ENCODE measurements around the gene SLC22A13.

SLC22A13 gene

DNA sequence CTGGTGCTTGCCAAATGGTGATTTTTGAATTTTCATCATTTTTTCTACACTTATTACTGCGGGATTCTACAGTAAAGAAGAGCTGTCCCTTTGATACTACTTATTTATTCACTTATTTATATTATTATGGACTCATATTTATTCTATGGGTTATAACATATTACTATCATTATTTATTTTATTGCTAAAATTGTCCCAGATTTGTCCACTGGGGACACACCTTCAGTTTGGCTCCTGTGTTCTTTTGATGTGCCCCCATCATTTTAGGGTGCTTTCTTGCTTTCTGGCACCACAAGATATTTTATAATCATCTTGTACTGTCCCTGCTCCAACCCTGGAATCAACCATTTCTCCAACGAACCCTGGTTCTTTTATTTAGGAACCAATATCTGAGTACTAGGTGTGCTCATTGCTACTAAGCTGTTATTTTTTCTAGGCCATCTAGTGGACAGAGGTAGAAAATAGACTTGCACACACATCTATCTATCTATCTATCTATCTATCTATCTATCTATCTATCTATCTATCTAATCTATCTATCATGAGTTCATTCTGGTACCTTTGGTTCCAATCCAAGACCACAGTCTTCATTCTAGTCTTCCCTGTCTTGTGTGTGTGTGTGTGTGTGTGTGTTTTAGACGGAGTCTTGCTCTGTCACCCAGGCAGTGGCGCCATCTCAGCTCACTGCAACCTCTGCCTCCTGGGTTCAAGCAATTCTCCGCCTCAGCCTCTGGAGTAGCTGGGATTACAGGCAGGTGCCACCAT is 32.5 kb downstream of the SLC22A13 start:
- DNase-seq (ENCODE audit: low read depth), result peak; percentile 1
- TF ChIP-seq, protein P1, sequence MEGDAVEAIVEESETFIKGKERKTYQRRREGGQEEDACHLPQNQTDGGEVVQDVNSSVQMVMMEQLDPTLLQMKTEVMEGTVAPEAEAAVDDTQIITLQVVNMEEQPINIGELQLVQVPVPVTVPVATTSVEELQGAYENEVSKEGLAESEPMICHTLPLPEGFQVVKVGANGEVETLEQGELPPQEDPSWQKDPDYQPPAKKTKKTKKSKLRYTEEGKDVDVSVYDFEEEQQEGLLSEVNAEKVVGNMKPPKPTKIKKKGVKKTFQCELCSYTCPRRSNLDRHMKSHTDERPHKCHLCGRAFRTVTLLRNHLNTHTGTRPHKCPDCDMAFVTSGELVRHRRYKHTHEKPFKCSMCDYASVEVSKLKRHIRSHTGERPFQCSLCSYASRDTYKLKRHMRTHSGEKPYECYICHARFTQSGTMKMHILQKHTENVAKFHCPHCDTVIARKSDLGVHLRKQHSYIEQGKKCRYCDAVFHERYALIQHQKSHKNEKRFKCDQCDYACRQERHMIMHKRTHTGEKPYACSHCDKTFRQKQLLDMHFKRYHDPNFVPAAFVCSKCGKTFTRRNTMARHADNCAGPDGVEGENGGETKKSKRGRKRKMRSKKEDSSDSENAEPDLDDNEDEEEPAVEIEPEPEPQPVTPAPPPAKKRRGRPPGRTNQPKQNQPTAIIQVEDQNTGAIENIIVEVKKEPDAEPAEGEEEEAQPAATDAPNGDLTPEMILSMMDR (conservative IDR thresholded peaks at IDR 0.05; ENCODE audit: low read depth, low read length), result peak; percentile 58
- no peak overlapping the region for H3K4me3 ChIP-seq (ENCODE audit: low read length)

DNA sequence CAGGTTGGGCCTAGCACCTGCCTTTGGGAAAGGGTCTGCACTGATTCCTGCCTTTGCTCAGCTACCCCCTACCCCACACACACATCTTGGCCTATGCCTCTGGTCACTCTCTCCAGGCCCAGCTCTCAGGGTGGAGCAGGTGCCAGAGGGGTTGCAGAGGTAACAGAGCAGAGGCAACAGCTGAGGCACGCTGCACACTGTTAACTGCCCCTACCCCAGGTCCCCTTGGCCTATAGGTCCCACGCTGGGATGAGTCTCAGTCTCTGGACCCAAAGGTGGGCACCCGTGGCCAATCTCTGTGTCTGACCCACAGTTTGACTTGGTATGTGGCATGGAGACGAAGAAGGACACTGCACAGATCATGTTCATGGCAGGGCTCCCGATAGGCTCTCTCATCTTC is 41.3 kb downstream of the SLC22A13 start:
- H3K4me3 ChIP-seq (ENCODE audit: low read length), result no peak overlapping the region
- DNase-seq (ENCODE audit: low read depth), result no peak
- TF ChIP-seq, protein P1 (conservative IDR thresholded peaks at IDR 0.05; ENCODE audit: low read depth, low read length), result no peak

DNA sequence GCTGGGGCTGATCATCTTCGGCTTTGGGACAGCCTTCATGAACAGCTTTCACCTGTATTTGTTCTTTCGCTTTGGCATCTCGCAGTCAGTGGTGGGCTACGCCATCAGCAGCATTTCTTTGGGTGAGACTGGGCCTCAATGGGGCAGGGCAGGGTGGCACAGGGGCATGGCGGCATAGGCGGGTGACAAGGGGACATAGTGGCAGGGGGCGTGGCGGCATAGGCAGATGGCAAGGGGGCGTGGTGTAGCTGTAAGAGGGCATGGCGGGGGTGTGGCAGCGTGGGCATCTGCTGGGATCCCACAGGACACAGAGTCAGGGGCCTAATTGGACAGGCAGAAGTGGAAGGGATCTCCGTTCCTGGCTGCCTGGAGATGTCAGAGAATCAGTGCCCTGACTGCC is 42.0 kb downstream of the SLC22A13 start:
- TF ChIP-seq, protein P1 (conservative IDR thresholded peaks at IDR 0.05; ENCODE audit: low read depth, low read length), result no peak
- no peak overlapping the region for H3K4me3 ChIP-seq (ENCODE audit: low read length)
- no peak for DNase-seq (ENCODE audit: low read depth)

DNA sequence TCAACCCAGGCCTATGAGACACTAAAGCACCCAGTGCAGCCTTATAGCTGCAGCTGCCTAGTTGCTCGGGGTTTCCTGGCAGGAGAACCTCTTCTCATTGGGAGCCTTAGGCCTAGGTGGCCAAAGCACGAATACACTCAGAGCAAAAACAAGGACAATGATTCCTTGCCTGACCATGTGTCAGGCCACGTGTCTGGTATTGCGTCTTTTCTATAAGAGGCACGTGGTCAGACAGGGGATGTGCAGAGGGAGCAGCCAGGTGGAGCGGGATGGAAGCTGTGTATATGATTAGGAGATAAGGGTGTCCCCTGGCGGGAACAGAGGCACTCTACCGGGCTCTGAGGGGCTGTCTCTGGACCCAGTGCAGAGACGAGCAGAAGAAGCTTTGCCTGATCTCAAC is 42.8 kb downstream of the SLC22A13 start:
- TF ChIP-seq, protein P1 (conservative IDR thresholded peaks at IDR 0.05; ENCODE audit: low read depth, low read length), result no peak
- H3K4me3 ChIP-seq (ENCODE audit: low read length), result no peak overlapping the region
- no peak for DNase-seq (ENCODE audit: low read depth)

DNA sequence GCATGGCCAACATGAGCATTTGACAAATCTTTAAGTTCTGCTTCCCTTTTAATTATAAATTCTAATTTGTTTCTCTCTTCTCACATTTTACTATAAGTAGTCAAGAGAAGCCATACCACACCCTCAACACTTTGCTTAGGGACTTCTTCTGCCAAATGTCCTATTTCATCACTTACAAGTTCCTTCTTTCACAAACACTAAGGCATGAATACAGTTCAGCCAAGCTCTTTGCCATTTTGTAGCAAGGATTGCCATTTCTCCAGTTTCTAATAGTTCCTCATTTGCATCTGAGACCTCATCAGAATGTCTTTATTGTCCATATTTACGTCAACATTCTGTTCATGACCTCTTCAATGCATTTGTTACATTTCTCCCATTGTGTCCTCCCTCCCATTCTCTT is 45.9 kb downstream of the SLC22A13 start:
- H3K4me3 ChIP-seq (ENCODE audit: low read length), result no peak overlapping the region
- TF ChIP-seq, protein P1 (conservative IDR thresholded peaks at IDR 0.05; ENCODE audit: low read depth, low read length), result no peak
- no peak for DNase-seq (ENCODE audit: low read depth)

DNA sequence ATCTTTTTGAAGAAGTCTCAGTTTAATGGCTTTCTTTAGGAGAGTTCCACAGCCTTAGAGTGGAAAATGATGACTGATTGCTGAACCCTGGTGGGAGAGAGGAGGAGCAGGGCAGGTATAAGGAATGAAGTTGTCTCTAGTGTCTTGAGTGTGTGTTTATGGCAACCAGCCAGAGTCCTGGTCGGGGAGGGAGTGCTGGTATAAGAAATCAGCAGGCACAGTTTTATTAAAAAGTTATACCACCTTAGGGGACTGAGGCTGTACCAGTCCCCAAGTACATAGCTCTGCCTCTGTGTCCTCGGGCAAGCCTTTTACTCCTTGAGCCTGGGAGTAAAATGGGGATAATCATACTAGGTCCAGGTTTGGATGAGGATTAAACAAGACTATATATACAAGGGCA is 46.3 kb downstream of the SLC22A13 start:
- H3K4me3 ChIP-seq (ENCODE audit: low read length), result no peak overlapping the region
- DNase-seq (ENCODE audit: low read depth), result no peak
- TF ChIP-seq, protein P1 (conservative IDR thresholded peaks at IDR 0.05; ENCODE audit: low read depth, low read length), result no peak

DNA sequence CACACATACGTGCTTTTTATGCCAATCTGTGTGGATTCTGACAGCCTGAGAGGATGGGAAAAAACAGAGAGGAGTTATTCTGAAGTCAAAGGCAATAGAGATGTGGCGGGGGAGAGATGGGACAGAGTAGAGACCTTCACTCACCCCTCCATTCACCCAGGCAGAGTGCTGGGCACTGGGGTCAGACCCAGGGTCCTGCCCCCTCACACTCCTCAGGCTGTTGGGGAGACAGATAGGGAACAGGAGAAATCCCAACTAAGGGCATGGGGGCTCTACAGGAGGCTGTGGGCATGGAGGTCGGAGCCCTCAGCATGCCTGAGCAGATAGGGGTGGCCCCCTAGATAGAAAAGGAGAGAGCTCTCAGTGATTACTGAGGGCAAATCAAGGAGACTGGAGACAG is 46.7 kb downstream of the SLC22A13 start:
- DNase-seq (ENCODE audit: low read depth), result no peak
- H3K4me3 ChIP-seq (ENCODE audit: low read length), result no peak overlapping the region
- TF ChIP-seq, protein P1 (conservative IDR thresholded peaks at IDR 0.05; ENCODE audit: low read depth, low read length), result no peak
